ENCODE measurements around the gene PLD1.

Gene PLD1

DNA sequence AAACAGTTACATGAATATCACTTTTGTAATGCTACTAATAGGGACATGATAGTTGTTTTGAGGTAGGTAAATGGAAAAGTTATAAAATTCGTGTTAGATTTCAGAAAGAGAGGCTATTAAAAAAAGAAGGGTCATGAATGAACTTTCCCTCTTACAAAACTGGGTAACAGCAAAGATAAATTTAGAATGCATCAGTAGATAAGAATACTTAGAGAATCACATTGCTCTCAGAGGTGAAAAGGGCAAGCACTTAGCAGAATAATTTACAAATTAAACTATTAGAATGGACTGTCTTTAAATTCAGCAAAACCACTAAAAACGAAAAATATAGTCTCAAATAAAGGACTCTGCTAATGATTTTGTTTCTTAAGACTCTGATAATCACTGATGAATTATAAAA, 167.2 kb downstream of the PLD1 start:
- Histone ChIP-seq H4K12ac (ENCODE audit: low read depth, low read length) (no peak overlapping the region), H2AK5ac (ENCODE audit: low read length) (no peak overlapping the region), H4K8ac (ENCODE audit: low read depth, low read length) (no peak overlapping the region), H3K4ac (ENCODE audit: low read depth, low read length) (no peak overlapping the region), H2BK120ac (ENCODE audit: insufficient read depth, low read length, poor library complexity) (no peak overlapping the region), H3K23ac (ENCODE audit: low read length) (no peak overlapping the region), H2AFZ (ENCODE audit: insufficient read depth, low read length, poor library complexity) (no peak overlapping the region), H4K91ac (ENCODE audit: low read depth, low read length) (no peak overlapping the region), H3K4me2 (ENCODE audit: low read length) (no peak overlapping the region), H3K27me3 (ENCODE audit: insufficient read depth, low read length) (no peaks in the 10 kb centered on the region), H3K14ac (ENCODE audit: low read length) (no peak overlapping the region), H3K79me2 (ENCODE audit: control insufficient read depth, insufficient read depth, low read length, poor library complexity) (no peaks in the 10 kb centered on the region), H3K36me3 (ENCODE audit: control insufficient read depth in 1 of 2, insufficient read depth in 2 of 2, low read length in 2 of 2) (no peaks in the 10 kb centered on the region), H2BK5ac (ENCODE audit: low read depth, low read length, poor library complexity) (no peak overlapping the region), H3K79me1 (ENCODE audit: low read length) (no peaks in the 10 kb centered on the region), H3K4me3 (ENCODE audit: low read depth, low read length) (no peak overlapping the region), H3K4me1 (ENCODE audit: control insufficient read depth in 1 of 2, insufficient read depth in 2 of 2, low read length in 2 of 2) (peaks cover 0 to 2% of the 10 kb centered on the region in 2 experiments), H3K9me3 (ENCODE audit: insufficient read depth, low read depth, low read length) (no peaks in the 10 kb centered on the region), H3K9ac (ENCODE audit: low read length) (no peak overlapping the region), H3K27ac (ENCODE audit: low read depth, low read length) (no peak overlapping the region), H2BK12ac (ENCODE audit: low read length) (no peak overlapping the region), H3K18ac (ENCODE audit: low read length) (no peak overlapping the region)
- 100% methylated on average over 1 of the region's 2 CpGs for WGBS (ENCODE audit: extremely low coverage, insufficient coverage, insufficient read length)
- no peak for DNase-seq

DNA sequence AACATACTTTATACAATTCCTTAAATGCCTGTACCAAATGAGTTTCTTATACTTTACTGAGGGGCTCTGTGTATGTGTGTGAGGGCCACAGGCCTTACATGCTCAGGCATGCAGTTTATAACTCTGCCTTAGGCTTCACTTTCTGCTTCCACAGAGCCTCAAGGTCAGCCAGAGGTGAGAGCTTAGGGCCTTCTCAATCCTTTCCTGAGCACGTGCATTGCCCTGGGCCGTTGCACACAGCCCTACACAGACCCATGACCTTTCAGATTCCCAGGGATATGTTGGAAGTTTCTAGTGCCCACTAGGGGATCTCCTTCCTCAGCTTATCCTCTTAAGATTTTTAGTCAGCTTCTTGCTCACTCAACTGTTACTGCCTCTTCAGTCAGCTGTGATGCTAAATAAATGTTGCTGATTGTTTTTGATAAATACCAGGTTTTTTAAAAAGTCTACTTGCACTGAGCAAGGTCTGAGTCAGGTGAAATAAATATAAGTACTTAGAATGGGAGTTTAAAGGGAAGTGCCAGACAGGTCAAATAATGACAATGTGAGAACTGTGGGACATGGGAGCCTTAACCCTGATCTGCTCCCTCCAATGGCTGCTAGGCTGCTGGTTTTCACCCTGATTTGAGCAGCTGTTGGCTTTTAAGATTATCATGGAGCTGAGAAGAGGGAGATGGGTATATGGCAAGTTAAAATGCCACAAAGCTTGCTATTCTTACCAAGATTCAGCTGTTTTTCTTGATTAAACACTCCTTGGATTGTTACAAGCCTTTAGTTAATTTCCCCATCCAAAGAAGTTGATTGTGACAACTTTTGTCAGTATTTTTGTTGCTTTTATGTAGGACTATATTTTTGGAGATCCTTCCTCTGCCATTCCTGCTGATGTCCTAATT, 169.5 kb downstream of the PLD1 start:
- Histone ChIP-seq H3K4me1 (ENCODE audit: control insufficient read depth in 1 of 2, insufficient read depth in 2 of 2, low read length in 2 of 2) (peaks cover 0 to 2% of the 10 kb centered on the region in 2 experiments), H2AK5ac (ENCODE audit: low read length) (no peak overlapping the region), H3K4me3 (ENCODE audit: low read depth, low read length) (no peak overlapping the region), H4K12ac (ENCODE audit: low read depth, low read length) (no peak overlapping the region), H3K36me3 (ENCODE audit: control insufficient read depth in 1 of 2, insufficient read depth in 2 of 2, low read length in 2 of 2) (no peaks in the 10 kb centered on the region), H2BK12ac (ENCODE audit: low read length) (no peak overlapping the region), H3K79me2 (ENCODE audit: control insufficient read depth, insufficient read depth, low read length, poor library complexity) (no peaks in the 10 kb centered on the region), H3K9me3 (ENCODE audit: insufficient read depth, low read depth, low read length) (no peaks in the 10 kb centered on the region), H3K79me1 (ENCODE audit: low read length) (no peaks in the 10 kb centered on the region), H3K4me2 (ENCODE audit: low read length) (no peak overlapping the region), H3K18ac (ENCODE audit: low read length) (no peak overlapping the region), H2AFZ (ENCODE audit: insufficient read depth, low read length, poor library complexity) (no peak overlapping the region), H3K9ac (ENCODE audit: low read length) (no peak overlapping the region), H4K8ac (ENCODE audit: low read depth, low read length) (no peak overlapping the region), H3K23ac (ENCODE audit: low read length) (no peak overlapping the region), H4K91ac (ENCODE audit: low read depth, low read length) (no peak overlapping the region), H3K4ac (ENCODE audit: low read depth, low read length) (no peak overlapping the region), H2BK120ac (ENCODE audit: insufficient read depth, low read length, poor library complexity) (no peak overlapping the region), H3K27me3 (ENCODE audit: insufficient read depth, low read length) (no peaks in the 10 kb centered on the region), H2BK5ac (ENCODE audit: low read depth, low read length, poor library complexity) (no peak overlapping the region), H3K14ac (ENCODE audit: low read length) (no peak overlapping the region), H3K27ac (ENCODE audit: low read depth, low read length) (no peak overlapping the region)
- no CpG with 5 or more reads among the region's 2 CpGs for WGBS (ENCODE audit: extremely low coverage, insufficient coverage, insufficient read length)
- no peak for DNase-seq

DNA sequence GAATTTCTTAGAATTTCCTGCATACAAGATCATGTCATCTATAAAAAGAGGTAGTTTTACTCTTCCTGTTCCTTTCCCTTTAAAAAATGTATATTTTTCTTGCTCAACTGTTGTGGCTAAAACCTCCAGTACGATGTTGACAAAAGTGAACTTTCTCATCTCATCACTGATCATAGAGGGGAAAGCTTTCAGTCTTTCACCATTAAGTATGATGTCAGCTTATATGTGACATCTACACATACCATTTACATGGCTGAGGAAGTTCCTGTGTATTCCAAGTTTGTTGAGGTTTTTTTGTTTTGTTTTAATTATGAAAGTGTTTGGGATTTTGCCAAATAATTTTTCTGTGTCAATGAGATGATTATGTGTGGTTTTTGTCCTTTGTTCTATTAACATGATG, 173.6 kb downstream of the PLD1 start:
- Histone ChIP-seq H3K4me1 (ENCODE audit: control insufficient read depth in 1 of 2, insufficient read depth in 2 of 2, low read length in 2 of 2) (peaks cover 0 to 2% of the 10 kb centered on the region in 2 experiments), H3K4me2 (ENCODE audit: low read length) (no peak overlapping the region), H3K14ac (ENCODE audit: low read length) (no peak overlapping the region), H3K79me1 (ENCODE audit: low read length) (no peaks in the 10 kb centered on the region), H3K36me3 (ENCODE audit: control insufficient read depth in 1 of 2, insufficient read depth in 2 of 2, low read length in 2 of 2) (no peaks in the 10 kb centered on the region), H2AFZ (ENCODE audit: insufficient read depth, low read length, poor library complexity) (no peak overlapping the region), H3K9me3 (ENCODE audit: insufficient read depth, low read depth, low read length) (no peaks in the 10 kb centered on the region), H2BK5ac (ENCODE audit: low read depth, low read length, poor library complexity) (no peak overlapping the region), H3K79me2 (ENCODE audit: control insufficient read depth, insufficient read depth, low read length, poor library complexity) (no peaks in the 10 kb centered on the region), H4K8ac (ENCODE audit: low read depth, low read length) (no peak overlapping the region), H3K18ac (ENCODE audit: low read length) (no peak overlapping the region), H4K12ac (ENCODE audit: low read depth, low read length) (no peak overlapping the region), H3K27me3 (ENCODE audit: insufficient read depth, low read length) (no peaks in the 10 kb centered on the region), H3K9ac (ENCODE audit: low read length) (no peak overlapping the region), H2BK12ac (ENCODE audit: low read length) (no peak overlapping the region), H2BK120ac (ENCODE audit: insufficient read depth, low read length, poor library complexity) (no peak overlapping the region), H3K4ac (ENCODE audit: low read depth, low read length) (no peak overlapping the region), H4K91ac (ENCODE audit: low read depth, low read length) (no peak overlapping the region), H3K4me3 (ENCODE audit: low read depth, low read length) (no peak overlapping the region), H3K23ac (ENCODE audit: low read length) (no peak overlapping the region), H3K27ac (ENCODE audit: low read depth, low read length) (no peak overlapping the region), H2AK5ac (ENCODE audit: low read length) (no peak overlapping the region)
- WGBS (ENCODE audit: extremely low coverage, insufficient coverage, insufficient read length), result no CpG with 5 or more reads among the region's 1 CpG
- DNase-seq, result no peak

DNA sequence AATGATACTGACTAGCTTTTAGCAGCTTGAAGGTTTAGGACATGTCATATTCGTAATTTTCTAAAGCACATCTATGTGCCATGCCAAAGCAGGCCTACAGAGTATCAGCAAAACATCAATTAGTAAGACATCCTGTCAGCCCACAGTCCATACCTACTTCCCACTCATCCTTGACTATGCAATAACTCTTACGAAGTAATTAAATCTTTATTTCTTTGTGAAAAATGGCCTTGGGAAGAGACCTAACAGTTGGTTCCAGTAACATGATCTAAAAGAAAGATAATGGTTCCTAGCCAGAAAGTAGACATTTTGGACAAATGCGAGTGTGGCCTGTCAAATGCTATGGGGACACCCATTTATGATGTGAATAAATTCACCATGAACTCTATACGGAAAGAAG, 177.5 kb downstream of the PLD1 start:
- no peak overlapping the region for H3K14ac ChIP-seq (ENCODE audit: low read length)
- no peak overlapping the region for H2BK5ac ChIP-seq (ENCODE audit: low read depth, low read length, poor library complexity)
- no peaks in the 10 kb centered on the region for H3K9me3 ChIP-seq (ENCODE audit: insufficient read depth, low read depth, low read length)
- no peak overlapping the region for H2AK5ac ChIP-seq (ENCODE audit: low read length)
- no peaks in the 10 kb centered on the region for H3K27me3 ChIP-seq (ENCODE audit: insufficient read depth, low read length)
- H4K12ac ChIP-seq (ENCODE audit: low read depth, low read length), result no peak overlapping the region
- no peaks in the 10 kb centered on the region for H3K79me2 ChIP-seq (ENCODE audit: control insufficient read depth, insufficient read depth, low read length, poor library complexity)
- no peak for DNase-seq
- no peaks in the 10 kb centered on the region for H3K79me1 ChIP-seq (ENCODE audit: low read length)
- H3K4me2 ChIP-seq (ENCODE audit: low read length), result no peak overlapping the region
- H3K9ac ChIP-seq (ENCODE audit: low read length), result no peak overlapping the region
- no peak overlapping the region for H3K4ac ChIP-seq (ENCODE audit: low read depth, low read length)
- WGBS (ENCODE audit: extremely low coverage, insufficient coverage, insufficient read length), result no CpG with 5 or more reads among the region's 4 CpGs
- no peaks in the 10 kb centered on the region for H3K4me1 ChIP-seq (ENCODE audit: control insufficient read depth in 1 of 2, insufficient read depth in 2 of 2, low read length in 2 of 2)
- no peak overlapping the region for H3K4me3 ChIP-seq (ENCODE audit: low read depth, low read length)
- H2AFZ ChIP-seq (ENCODE audit: insufficient read depth, low read length, poor library complexity), result no peak overlapping the region
- no peak overlapping the region for H3K18ac ChIP-seq (ENCODE audit: low read length)
- no peak overlapping the region for H4K8ac ChIP-seq (ENCODE audit: low read depth, low read length)
- no peak overlapping the region for H2BK120ac ChIP-seq (ENCODE audit: insufficient read depth, low read length, poor library complexity)
- no peak overlapping the region for H4K91ac ChIP-seq (ENCODE audit: low read depth, low read length)
- H3K23ac ChIP-seq (ENCODE audit: low read length), result no peak overlapping the region
- H3K27ac ChIP-seq (ENCODE audit: low read depth, low read length), result no peak overlapping the region
- H3K36me3 ChIP-seq (ENCODE audit: control insufficient read depth in 1 of 2, insufficient read depth in 2 of 2, low read length in 2 of 2), result no peaks in the 10 kb centered on the region
- H2BK12ac ChIP-seq (ENCODE audit: low read length), result no peak overlapping the region
